HEK293 (cell line): ENCODE measurements around the gene MYH7B.

Source experiments
- KLF7 ChIP-seq: fragments of 450-650 bp; formaldehyde crosslinking; IDR thresholded peaks from 2 replicates; pipeline ENCODE4 v1.5.1; 2016; ENCODE audit warnings: missing biosample characterization, missing genetic modification characterization, borderline replicate concordance
- MZF1 ChIP-seq: fragments of 450-650 bp; formaldehyde crosslinking; IDR thresholded peaks from 2 replicates; pipeline ENCODE4 v1.5.1; 2017; ENCODE audit warnings: missing biosample characterization, missing genetic modification characterization, borderline replicate concordance
- OSR2 ChIP-seq: fragments of 450-650 bp; formaldehyde crosslinking; IDR thresholded peaks from 2 replicates; pipeline ENCODE4 v1.5.1; 2016; ENCODE audit warnings: missing biosample characterization, missing genetic modification characterization
- ZIC2 ChIP-seq: fragments of 450-650 bp; formaldehyde crosslinking; IDR thresholded peaks from 2 replicates; pipeline ENCODE4 v1.5.1; 2016; ENCODE audit warnings: missing biosample characterization, missing genetic modification characterization
- ZNF639 ChIP-seq: fragments of 450-650 bp; formaldehyde crosslinking; IDR thresholded peaks from 2 replicates; pipeline ENCODE4 v1.5.1; 2016; ENCODE audit warnings: missing biosample characterization, missing genetic modification characterization
- TF ChIP-seq, protein P1 (sequence below): fragments of 450-650 bp; formaldehyde crosslinking; IDR thresholded peaks from 2 replicates; pipeline ENCODE4 v1.5.1; 2016; ENCODE audit warnings: missing biosample characterization, missing genetic modification characterization

DNA sequence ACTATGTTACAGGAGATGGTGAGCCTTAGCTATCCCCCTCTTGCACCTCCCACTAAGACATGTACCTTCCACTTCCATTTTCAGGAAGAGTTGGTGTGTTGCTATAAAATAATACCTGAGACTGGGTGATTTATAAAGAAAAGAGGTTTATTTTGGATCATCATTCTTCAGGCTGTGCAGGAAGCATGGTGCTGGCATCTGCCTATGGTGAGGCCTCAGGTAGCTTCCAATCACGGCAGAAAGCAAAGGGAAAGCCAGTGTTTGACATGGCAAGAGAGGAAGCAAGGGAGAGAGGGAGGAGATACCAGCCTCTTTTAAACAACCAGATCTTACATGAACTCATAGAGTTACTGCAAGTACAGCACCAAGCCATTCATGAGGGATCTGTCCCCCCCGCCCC, 32.3 kb upstream of the MYH7B start:
- TF ChIP-seq, protein P1, sequence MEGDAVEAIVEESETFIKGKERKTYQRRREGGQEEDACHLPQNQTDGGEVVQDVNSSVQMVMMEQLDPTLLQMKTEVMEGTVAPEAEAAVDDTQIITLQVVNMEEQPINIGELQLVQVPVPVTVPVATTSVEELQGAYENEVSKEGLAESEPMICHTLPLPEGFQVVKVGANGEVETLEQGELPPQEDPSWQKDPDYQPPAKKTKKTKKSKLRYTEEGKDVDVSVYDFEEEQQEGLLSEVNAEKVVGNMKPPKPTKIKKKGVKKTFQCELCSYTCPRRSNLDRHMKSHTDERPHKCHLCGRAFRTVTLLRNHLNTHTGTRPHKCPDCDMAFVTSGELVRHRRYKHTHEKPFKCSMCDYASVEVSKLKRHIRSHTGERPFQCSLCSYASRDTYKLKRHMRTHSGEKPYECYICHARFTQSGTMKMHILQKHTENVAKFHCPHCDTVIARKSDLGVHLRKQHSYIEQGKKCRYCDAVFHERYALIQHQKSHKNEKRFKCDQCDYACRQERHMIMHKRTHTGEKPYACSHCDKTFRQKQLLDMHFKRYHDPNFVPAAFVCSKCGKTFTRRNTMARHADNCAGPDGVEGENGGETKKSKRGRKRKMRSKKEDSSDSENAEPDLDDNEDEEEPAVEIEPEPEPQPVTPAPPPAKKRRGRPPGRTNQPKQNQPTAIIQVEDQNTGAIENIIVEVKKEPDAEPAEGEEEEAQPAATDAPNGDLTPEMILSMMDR (tag by site-specific recombination), result no peak
- TF ChIP-seq ZNF639 (tag by site-specific recombination) (no peak), MZF1 (no peak), OSR2 (no peak), KLF7 (no peak), ZIC2 (no peak)
